PFSK-1 (cell line): ENCODE data around the gene TOX2. TPM values are rescaled to one million over a fixed set of nuclear protein-coding genes. Genes with fewer than 3 reads are reported as not detected.

Experiments
- FOXP2 ChIP-seq: optimal IDR thresholded peaks from 2 replicates; pipeline ENCODE3; 2011; ENCODE audit warnings: borderline replicate concordance, control low read depth, inconsistent platforms; ENCODE audit not compliant: insufficient read depth; ENCODE audit errors: extremely low read length, extremely low read depth
- POLR2AphosphoS5 ChIP-seq: IDR thresholded peaks from 2 replicates; pipeline ENCODE4 v1.6.1; 2012; ENCODE audit warnings: low read depth, mild to moderate bottlenecking, control low read depth, low read length, moderate library complexity
- REST ChIP-seq, 2 experiments: IDR thresholded peaks; 2 replicates each; pipeline versions ENCODE4 v1.6.1 to v1.8.0; 2011 to 2012; ENCODE audit warnings: low read depth in 2 of 2, low read length in 2 of 2, control low read depth in 1 of 2, inconsistent platforms in 1 of 2, mild to moderate bottlenecking in 1 of 2, moderate library complexity in 1 of 2; ENCODE audit not compliant: insufficient read depth in 1 of 2
- SIN3A ChIP-seq: IDR thresholded peaks from 2 replicates; pipeline ENCODE4 v1.6.1; 2012; ENCODE audit warnings: mild to moderate bottlenecking, low read length, moderate library complexity, borderline replicate concordance; ENCODE audit not compliant: insufficient read depth
- TAF1 ChIP-seq: IDR thresholded peaks from 2 replicates; pipeline ENCODE4 v1.6.1; 2012; ENCODE audit warnings: low read length, control low read depth, borderline replicate concordance; ENCODE audit not compliant: insufficient read depth
- polyA plus RNA-seq: library from polyadenylated mRNA; unstranded; fragments of >200 nt; gene quantifications from one replicate; pipeline ENCODE4 v1.2.1, GENCODE V29; 2012; ENCODE audit warnings: low read depth, missing spikeins; ENCODE audit not compliant: insufficient read length

TOX2 gene, protein sequence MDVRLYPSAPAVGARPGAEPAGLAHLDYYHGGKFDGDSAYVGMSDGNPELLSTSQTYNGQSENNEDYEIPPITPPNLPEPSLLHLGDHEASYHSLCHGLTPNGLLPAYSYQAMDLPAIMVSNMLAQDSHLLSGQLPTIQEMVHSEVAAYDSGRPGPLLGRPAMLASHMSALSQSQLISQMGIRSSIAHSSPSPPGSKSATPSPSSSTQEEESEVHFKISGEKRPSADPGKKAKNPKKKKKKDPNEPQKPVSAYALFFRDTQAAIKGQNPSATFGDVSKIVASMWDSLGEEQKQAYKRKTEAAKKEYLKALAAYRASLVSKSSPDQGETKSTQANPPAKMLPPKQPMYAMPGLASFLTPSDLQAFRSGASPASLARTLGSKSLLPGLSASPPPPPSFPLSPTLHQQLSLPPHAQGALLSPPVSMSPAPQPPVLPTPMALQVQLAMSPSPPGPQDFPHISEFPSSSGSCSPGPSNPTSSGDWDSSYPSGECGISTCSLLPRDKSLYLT
- polyA plus RNA-seq, result not detected

DNA sequence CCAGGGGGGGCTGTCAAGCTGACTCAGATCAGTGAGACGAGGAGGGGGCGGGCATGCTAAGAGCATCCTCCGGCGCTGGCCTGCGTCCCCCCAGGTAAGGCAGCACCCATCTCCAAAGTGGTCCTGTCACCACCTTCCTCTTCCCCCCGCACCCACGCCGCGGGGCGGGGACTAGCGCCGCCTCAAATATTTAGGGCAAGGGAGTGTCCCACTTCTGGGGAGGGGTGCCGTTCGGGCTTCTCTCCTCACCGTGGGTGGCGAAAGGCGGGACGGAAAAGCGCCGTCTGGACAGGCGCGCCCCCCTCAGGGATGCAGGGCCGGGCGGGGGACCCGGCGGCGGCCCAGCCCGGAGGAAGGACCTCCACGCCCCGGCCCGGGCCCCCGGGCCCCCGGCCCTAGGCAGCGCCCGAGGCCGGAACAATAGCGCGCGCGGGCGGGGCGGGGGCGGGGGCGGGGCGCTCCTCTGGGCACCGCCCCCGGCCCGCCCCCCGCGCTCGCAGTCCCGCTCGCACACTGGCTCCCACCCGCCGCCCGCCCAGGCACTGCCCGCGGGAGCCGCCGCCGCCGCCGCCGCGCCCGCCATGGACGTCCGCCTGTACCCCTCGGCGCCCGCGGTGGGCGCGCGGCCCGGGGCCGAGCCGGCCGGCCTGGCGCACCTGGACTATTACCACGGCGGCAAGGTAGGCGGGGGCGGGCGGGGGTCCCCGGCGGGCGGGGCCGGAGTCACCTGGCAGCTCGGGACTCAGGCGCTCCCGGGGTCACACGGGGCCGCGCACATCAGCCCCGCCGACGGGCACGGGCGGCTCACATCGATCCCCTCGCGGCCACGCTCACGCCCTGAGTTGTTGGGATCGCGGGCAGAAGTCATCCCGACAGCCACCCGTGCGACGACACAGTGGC, at the start of gene TOX2:
TOX2 (plus strand) TSS at position 542 of the 900 bp plus-strand sequence; CDS start at position 582, 40 bp downstream.
- TF ChIP-seq REST (IDR thresholded peaks at IDR 0.05; ENCODE audit: insufficient read depth in 1 of 2, low read depth in 2 of 2, low read length in 2 of 2) (no peak), TAF1 (no peak), FOXP2 (no peak), SIN3A (no peak), POLR2AphosphoS5 (no peak)

DNA sequence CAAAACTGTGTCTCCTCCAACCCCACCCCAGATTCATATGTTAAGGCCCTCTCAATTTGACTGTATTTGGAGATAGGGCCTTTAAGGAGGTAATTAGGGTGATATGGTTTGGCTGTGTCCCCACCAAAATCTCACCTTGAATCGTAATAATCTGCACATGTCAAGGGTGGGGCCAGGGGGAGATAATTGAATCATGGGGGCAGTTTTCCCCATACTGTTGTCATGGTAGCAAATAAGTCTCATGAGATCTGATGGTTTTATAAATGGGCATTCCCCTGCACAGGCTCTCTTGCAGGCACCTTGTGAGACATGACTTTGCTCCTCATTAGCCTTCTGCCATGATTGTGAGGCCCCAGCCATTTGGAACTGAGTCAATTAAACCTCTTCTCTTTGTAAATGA, 46.6 kb upstream of the TOX2 start:
- TF ChIP-seq REST (IDR thresholded peaks at IDR 0.05; ENCODE audit: insufficient read depth in 1 of 2, low read depth in 2 of 2, low read length in 2 of 2) (no peak), POLR2AphosphoS5 (no peak), TAF1 (no peak), SIN3A (no peak), FOXP2 (no peak)

- no peak for TF ChIP-seq POLR2AphosphoS5
- TF ChIP-seq SIN3A, result no peak
- no peak for TF ChIP-seq REST (IDR thresholded peaks at IDR 0.05; ENCODE audit: insufficient read depth in 1 of 2, low read depth in 2 of 2, low read length in 2 of 2)
- no peak for TF ChIP-seq FOXP2
- TF ChIP-seq TAF1, result no peak
Observed at GRCh38 chr20:43870484-43870883, 44.2 kb upstream of the TOX2 start.

GRCh38 chr20:43878776-43879175, 35.9 kb upstream of the TOX2 start:
- TF ChIP-seq REST (IDR thresholded peaks at IDR 0.05; ENCODE audit: insufficient read depth in 1 of 2, low read depth in 2 of 2, low read length in 2 of 2) (no peak), FOXP2 (no peak), POLR2AphosphoS5 (no peak), SIN3A (no peak), TAF1 (no peak)
